Right cardiac atrium (tissue), 5 donors: ENCODE results near the gene HLA-DPB1. TPM values are rescaled to one million over a fixed set of nuclear protein-coding genes. Genes with fewer than 3 reads are reported as not detected.
"Not testable (repeated sequence)": the region's sequence is repeated elsewhere in the genome, so short reads cannot be mapped to it uniquely, and the experiment has no call there.

Experiments used
- ATAC-seq, 2 donors: fragments of 200-7000 bp; cut with Tn5 transposase; one replicate each; pipeline versions ENCODE4 v1.8.0 to v1.9.1; 2020; ENCODE audit warnings: moderate library complexity in 2 of 2, mild to moderate bottlenecking in 1 of 2
- DNase-seq, 3 donors: peaks; one replicate each; pipeline ENCODE4 v3.0.0-alpha.2; 2020
- H3K27ac ChIP-seq: one replicate; pipeline ENCODE4 v1.5.1; 2013; ENCODE audit warnings: mild to moderate bottlenecking, low read length, control low read depth, moderate library complexity
- H3K27me3 ChIP-seq: one replicate; pipeline ENCODE4 v1.6.1; 2013; ENCODE audit not compliant: control insufficient read depth, insufficient read depth
- H3K4me1 ChIP-seq: one replicate; pipeline ENCODE4 v1.6.1; 2013; ENCODE audit warnings: low read length; ENCODE audit not compliant: control insufficient read depth, insufficient read depth
- H3K4me3 ChIP-seq: one replicate; pipeline ENCODE4 v1.5.1; 2013; ENCODE audit warnings: low read length, control low read depth
- H3K9me3 ChIP-seq: one replicate; pipeline ENCODE4 v1.6.1; 2013; ENCODE audit warnings: low read length; ENCODE audit not compliant: control insufficient read depth
- WGBS: extraction: QIAGEN DNeasy Blood & Tissue Kit; methylation state at CpG from one replicate; pipeline ENCODE4 v1.1.7; 2013; 5-methylcytosine and 5-hydroxymethylcytosine counted together
- intact Hi-C, 4 donors: fragments of 100-400 bp; cut with DNase I; formaldehyde crosslinking; loops; one replicate each; pipeline versions ENCODE4 v1.11.0 to v1.14.0; 2022 to 2023
- polyA plus RNA-seq: library from polyadenylated mRNA; stranded (reverse); fragments of 200-250 nt; gene quantifications from one replicate; pipeline ENCODE4 v1.2.3, GENCODE V29; 2013
- total RNA-seq, 4 donors: library from RNA; stranded (reverse); fragmentation: NEBNext Ultra II Directional; extraction: Animal tissue kit (Norgen Biotek cat#: 25700); gene quantifications; one replicate each; pipeline ENCODE4 v1.2.1, GENCODE V29; 2021
- donor health status: healthy with polysubstance abuse.
- donor health status: DM: no; HTN: yes; CAD: no.
- donor health status: DM: no; HTN: no; CAD: no.
- donor health status: DM: no; HTN: yes; CAD: no; lungs with severe emphysema.
- donor health status: DM: yes; HTN: yes; CAD: no.

Gene HLA-DPB1
- total and polyA plus RNA-seq, 5 donors = 35.9 to 71.0 (median 55.8) TPM

- no peaks in the 10 kb centered on the region for H3K27me3 ChIP-seq
- ATAC-seq (no peak), DNase-seq (no peak)
- no peaks in the 10 kb centered on the region for H3K9me3 ChIP-seq
- no peaks in the 10 kb centered on the region for H3K4me1 ChIP-seq
- no peak overlapping the region for H3K4me3 ChIP-seq
- H3K27ac ChIP-seq = no peak overlapping the region
- intact Hi-C loops = no loop called here
Observed at GRCh38 chr6:33052627-33053026, 23.2 kb upstream of the HLA-DPB1 start.

GRCh38 chr6:33053230-33053629 is 22.6 kb upstream of the HLA-DPB1 start:
- intact Hi-C loops = no loop called here
- H3K27me3 ChIP-seq = no peaks in the 10 kb centered on the region
- H3K4me1 ChIP-seq = no peaks in the 10 kb centered on the region
- H3K4me3 ChIP-seq = no peak overlapping the region
- H3K9me3 ChIP-seq = no peaks in the 10 kb centered on the region
- ATAC-seq (no peak), DNase-seq (no peak)
- H3K27ac ChIP-seq = no peak overlapping the region
- 42% methylated on average over 4 of the region's 4 CpGs for WGBS

GRCh38 chr6:33057222-33058150 is 18.3 kb upstream of the HLA-DPB1 start:
- WGBS = 63% methylated on average over 6 of the region's 6 CpGs
- H3K4me3 ChIP-seq = no peak overlapping the region

GRCh38 chr6:33061987-33062386 is 13.8 kb upstream of the HLA-DPB1 start:
- intact Hi-C loops = no loop called here
- Histone ChIP-seq H3K27me3 (no peaks in the 10 kb centered on the region), H3K4me3 (no peak overlapping the region), H3K27ac (no peak overlapping the region), H3K4me1 (no peaks in the 10 kb centered on the region), H3K9me3 (no peaks in the 10 kb centered on the region)
- no peak for ATAC-seq
- 83% methylated on average over 2 of the region's 2 CpGs for WGBS
- no peak for DNase-seq

More at GRCh38 chr6:33057222-33058150, 18.3 kb upstream of the HLA-DPB1 start:
- H3K4me1 ChIP-seq = no peaks in the 10 kb centered on the region
- ATAC-seq = no peak
- H3K27me3 ChIP-seq = no peaks in the 10 kb centered on the region
- no peak for DNase-seq
- H3K27ac ChIP-seq = no peak overlapping the region
- H3K9me3 ChIP-seq = no peaks in the 10 kb centered on the region
- intact Hi-C loops = no loop called here

- H3K9me3 ChIP-seq, intact Hi-C loops, H3K27me3 ChIP-seq, H3K4me1 ChIP-seq, ATAC-seq, DNase-seq, H3K4me3 ChIP-seq, H3K27ac ChIP-seq: not testable (repeated sequence)
- 66% methylated on average over 5 of the region's 5 CpGs for WGBS
Observed at GRCh38 chr6:33063435-33063834, 12.4 kb upstream of the HLA-DPB1 start.

- H3K27me3 ChIP-seq = no peaks in the 10 kb centered on the region
- H3K4me3 ChIP-seq = no peak overlapping the region
- ATAC-seq = peak in 1 of 2 donors; percentile 66
- WGBS = 47% methylated on average over 4 of the region's 4 CpGs
- H3K9me3 ChIP-seq = no peaks in the 10 kb centered on the region
- DNase-seq = no peak
- no peaks in the 10 kb centered on the region for H3K4me1 ChIP-seq
- intact Hi-C loops = no loop called here
- H3K27ac ChIP-seq = no peak overlapping the region
Observed at GRCh38 chr6:33064723-33065122, 11.1 kb upstream of the HLA-DPB1 start.

- Histone ChIP-seq H3K4me3 (no peak overlapping the region), H3K9me3 (no peaks in the 10 kb centered on the region), H3K27me3 (no peaks in the 10 kb centered on the region), H3K4me1 (no peaks in the 10 kb centered on the region), H3K27ac (no peak overlapping the region)
- WGBS = 57% methylated on average over 4 of the region's 4 CpGs
- no peak for DNase-seq
- intact Hi-C loops = no loop called here
- ATAC-seq = no peak
Observed at GRCh38 chr6:33065312-33065711, 10.5 kb upstream of the HLA-DPB1 start.

- H3K4me3 ChIP-seq = no peak overlapping the region
- ATAC-seq (no peak), DNase-seq (no peak)
- no peak overlapping the region for H3K27ac ChIP-seq
- 60% methylated on average over 3 of the region's 3 CpGs for WGBS
- H3K9me3 ChIP-seq = no peaks in the 10 kb centered on the region
- H3K4me1 ChIP-seq = no peaks in the 10 kb centered on the region
- H3K27me3 ChIP-seq = no peaks in the 10 kb centered on the region
- intact Hi-C loops = no loop called here
Observed at GRCh38 chr6:33066917-33067521, 8.8 kb upstream of the HLA-DPB1 start.

GRCh38 chr6:33069021-33069738 is 6.6 kb upstream of the HLA-DPB1 start:
- DNase-seq = no peak
- no peak for ATAC-seq
- Histone ChIP-seq H3K4me1 (no peaks in the 10 kb centered on the region), H3K4me3 (no peak overlapping the region), H3K27ac (no peak overlapping the region), H3K9me3 (no peaks in the 10 kb centered on the region), H3K27me3 (no peaks in the 10 kb centered on the region)
- WGBS = 73% methylated on average over 10 of the region's 10 CpGs
- intact Hi-C loops = no loop called here

GRCh38 chr6:33070909-33071308 is 4.9 kb upstream of the HLA-DPB1 start:
- 35% methylated on average over 2 of the region's 2 CpGs for WGBS
- DNase-seq (no peak), ATAC-seq (no peak)
- intact Hi-C loops = no loop called here
- no peaks in the 10 kb centered on the region for H3K9me3 ChIP-seq
- no peaks in the 10 kb centered on the region for H3K27me3 ChIP-seq
- no peaks in the 10 kb centered on the region for H3K4me1 ChIP-seq
- H3K27ac ChIP-seq = no peak overlapping the region
- H3K4me3 ChIP-seq = no peak overlapping the region

GRCh38 chr6:33071569-33071968 is 4.2 kb upstream of the HLA-DPB1 start:
- WGBS = 72% methylated on average over 6 of the region's 6 CpGs
- Histone ChIP-seq H3K4me3 (no peak overlapping the region), H3K9me3 (no peaks in the 10 kb centered on the region), H3K4me1 (peaks cover 4% of the 10 kb centered on the region), H3K27ac (no peak overlapping the region), H3K27me3 (no peaks in the 10 kb centered on the region)
- intact Hi-C loops = no loop called here
- DNase-seq = no peak
- no peak for ATAC-seq
